CD4-positive, alpha-beta T cell treated with Interleukin-12 subunit alpha and Interleukin-12 subunit beta, for 1 hour (primary cell): Measurements from ENCODE around the gene TRIM26.
"Not testable (repeated sequence)": the region's sequence is repeated elsewhere in the genome, so short reads cannot be mapped to it uniquely, and the experiment has no call there.

Experiments used
- DNase-seq: peaks from one replicate; pipeline ENCODE4 v3.0.0-alpha.2; 2020

Gene TRIM26

GRCh38 chr6:30169658-30170614 is 43.3 kb downstream of the TRIM26 start:
- peak; percentile 49 for DNase-seq

DNA sequence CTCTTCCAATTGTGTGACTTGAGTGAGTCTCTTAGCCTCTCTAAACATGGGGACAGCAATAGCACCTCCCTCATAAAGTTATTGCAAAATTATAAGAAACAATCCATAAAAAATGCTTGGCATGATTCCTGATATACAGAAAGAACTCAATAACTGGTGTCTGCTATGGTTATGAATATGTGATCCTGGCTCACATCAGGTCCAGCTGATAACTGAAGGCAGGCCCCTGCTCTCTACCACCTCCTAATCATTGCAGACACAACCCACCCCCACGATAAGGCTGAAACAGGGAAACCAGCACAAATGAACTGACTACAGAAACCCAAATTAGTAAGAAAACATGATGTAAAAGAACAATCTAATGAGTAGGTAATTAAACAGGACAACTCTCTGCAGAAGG is 44.5 kb downstream of the TRIM26 start:
- DNase-seq: no peak

GRCh38 chr6:30167101-30167500 is 46.1 kb downstream of the TRIM26 start:
- peak; percentile 11 for DNase-seq

GRCh38 chr6:30165238-30165637 is 48.0 kb downstream of the TRIM26 start:
- DNase-seq: not testable (repeated sequence)

DNA sequence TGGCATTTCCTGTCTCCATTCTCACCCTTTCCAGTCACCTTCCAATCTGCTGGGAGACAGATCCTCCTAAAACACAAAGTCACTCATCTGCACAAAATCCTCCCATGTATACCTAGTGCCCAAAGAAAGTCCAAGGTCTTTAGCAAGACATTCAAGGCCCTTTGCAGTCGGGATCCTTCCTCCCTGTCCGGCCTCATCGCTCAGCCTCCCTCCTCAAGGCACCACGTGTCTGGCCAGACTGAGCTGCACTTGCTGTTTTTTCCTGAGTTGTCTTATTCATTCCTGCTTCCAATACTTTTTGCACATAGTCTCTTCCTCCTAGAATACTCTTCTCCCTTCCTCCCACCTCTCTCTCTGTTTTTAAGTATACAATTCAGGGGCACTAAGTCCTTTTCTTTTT is 48.5 kb downstream of the TRIM26 start:
- no peak for DNase-seq

DNA sequence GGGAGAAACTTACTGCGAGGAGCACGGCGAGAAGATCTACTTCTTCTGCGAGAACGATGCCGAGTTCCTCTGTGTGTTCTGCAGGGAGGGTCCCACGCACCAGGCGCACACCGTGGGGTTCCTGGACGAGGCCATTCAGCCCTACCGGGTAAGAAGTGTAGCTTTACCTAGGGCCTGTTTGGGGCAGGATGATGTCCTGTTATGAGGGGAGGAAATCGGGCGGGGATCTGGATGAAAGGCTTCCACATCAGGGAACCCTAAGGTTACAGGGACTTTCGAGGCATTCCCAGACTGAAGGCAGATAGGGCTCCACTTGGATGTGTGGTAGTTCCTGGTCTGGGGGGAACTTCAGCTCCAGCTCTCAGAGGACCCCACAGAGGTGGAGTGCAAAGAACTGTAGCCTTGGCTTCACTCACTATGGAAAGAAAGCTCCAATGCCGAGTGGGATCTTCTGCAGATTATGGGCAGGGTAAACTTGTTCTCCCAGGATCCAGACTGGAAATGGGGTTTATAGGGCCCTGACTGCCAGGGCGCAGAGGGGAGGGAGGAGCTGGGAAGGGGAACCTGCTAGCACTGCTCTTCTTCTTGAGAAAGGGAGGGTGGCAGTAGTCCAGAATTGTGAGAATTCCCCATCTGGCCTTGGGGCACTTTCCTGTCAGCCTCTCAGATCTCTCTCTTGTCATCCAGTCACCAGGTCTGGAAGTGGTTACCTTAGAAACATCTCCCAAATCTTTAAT is 49.1 kb downstream of the TRIM26 start:
- DNase-seq: no peak

DNA sequence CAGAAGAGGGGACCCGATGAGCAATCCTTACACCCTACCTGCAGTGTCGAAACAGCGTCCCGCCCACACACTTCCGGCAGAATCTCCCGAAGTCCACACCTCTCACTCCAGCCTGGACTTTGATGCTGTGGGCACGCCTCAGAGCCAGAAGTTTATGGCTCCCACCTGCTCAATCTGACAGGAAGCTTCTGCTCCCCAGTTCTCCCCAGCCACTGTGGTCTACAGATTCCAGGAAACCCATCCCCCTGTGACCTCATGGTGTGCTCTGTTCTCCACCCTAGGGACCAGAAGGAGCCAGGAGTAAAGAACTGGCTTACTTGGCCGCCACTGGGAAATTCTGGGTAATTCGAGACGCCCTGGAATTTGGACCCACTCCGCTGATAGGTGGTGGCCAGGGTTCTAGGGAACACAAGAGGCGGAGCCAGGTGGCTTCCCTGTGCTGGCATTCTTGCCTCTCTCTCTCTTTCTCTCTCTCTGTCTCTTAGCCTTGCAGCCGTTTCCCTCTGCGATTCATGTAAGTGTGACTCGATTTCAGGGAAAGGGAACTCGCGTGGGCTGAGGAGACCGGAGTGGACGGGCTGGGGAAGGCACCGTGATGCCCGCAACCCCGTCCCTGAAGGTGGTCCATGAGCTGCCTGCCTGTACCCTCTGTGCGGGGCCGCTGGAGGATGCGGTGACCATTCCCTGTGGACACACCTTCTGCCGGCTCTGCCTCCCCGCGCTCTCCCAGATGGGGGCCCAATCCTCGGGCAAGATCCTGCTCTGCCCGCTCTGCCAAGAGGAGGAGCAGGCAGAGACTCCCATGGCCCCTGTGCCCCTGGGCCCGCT is 49.9 kb downstream of the TRIM26 start, which contains the start of gene TRIM15:
TRIM15 (plus strand) TSS at position 457 of the 828 bp plus-strand sequence; CDS start at position 596, 139 bp downstream.
- peak; percentile 14 for DNase-seq

GRCh38 chr6:30162265-30163089 is 50.7 kb downstream of the TRIM26 start:
- no peak for DNase-seq

GRCh38 chr6:30160785-30161531 is 52.2 kb downstream of the TRIM26 start, which contains the start of gene TRIM10:
TSS of gene TRIM10 (minus strand) at chr6:30161211. CDS start at chr6:30160858, 353 bp downstream.
- no peak for DNase-seq

DNA sequence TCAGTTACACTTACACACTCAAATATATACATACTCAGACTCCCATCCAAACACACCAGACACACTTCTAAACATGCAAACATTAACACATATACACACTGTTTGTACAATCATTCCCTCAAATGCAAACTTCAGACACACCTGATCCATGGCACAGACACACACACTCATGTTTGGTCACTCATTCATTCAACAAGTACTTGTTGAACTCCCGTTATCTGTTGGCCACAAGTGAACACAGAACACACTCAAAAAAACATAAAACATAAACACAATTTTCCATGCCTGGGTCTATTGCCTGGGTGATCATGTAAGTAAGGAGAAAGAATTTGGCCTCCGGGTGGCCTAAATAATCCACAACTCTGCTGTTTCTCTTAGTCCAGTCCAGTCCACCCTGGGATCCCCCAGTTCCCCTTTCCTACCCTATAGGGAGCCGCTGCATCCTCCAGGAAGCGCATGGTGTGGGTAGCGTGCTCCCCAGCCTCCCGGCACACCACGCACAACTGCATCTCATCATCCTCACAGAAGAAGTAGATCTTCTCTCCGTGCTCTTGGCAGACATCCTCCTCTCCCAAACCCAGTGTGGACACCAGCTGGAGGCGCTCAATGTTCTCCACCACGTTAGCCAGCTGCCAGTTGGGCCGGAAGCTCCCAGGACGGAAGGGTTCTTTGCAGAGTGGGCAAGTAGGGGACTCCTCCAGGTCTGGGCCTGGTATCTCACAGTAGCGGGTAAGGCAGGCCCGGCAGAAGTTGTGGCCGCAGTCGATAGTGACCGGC is 53.0 kb downstream of the TRIM26 start:
- DNase-seq: no peak

GRCh38 chr6:30158475-30159040 is 54.6 kb downstream of the TRIM26 start:
- DNase-seq: no peak

DNA sequence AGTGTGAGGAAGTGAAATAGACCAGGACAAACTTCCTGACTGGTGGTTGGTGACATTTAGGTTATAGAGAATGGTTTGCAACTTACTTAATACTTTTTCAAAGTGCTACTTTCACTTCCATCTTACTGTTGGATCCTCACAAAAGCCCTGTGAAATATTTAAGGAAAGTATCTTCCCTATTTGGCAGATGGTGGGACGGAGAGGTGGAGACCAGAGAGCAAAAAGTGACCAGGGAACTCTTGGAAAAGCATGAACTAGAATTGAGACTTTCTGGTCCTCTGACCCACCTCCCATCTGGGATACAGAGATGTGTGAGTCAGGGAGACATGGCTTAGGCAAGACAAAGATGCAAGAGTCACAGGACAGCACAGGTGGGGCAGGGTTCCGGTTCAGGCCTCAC is 55.2 kb downstream of the TRIM26 start:
- DNase-seq: no peak

DNA sequence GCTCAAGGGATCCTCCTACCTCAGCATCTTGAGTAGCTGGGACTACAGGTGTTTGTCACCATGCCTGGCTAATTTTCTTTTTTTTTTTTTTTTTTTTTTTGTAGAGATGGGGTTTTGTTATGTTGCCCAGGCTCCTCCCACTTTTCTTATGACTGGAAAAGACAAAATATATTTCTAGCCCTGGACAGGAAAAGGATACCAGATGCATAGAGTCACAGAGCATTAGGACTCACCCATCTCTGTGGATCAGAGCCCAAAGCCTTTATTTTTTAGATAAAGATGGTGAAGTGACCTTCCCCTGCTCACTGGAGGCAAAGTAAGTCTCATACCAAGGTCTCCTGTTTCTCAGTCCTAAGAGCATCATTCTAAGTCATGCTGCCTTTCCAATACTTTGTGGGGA is 55.6 kb downstream of the TRIM26 start:
- no peak for DNase-seq

GRCh38 chr6:30156774-30157173 is 56.4 kb downstream of the TRIM26 start:
- no peak for DNase-seq

DNA sequence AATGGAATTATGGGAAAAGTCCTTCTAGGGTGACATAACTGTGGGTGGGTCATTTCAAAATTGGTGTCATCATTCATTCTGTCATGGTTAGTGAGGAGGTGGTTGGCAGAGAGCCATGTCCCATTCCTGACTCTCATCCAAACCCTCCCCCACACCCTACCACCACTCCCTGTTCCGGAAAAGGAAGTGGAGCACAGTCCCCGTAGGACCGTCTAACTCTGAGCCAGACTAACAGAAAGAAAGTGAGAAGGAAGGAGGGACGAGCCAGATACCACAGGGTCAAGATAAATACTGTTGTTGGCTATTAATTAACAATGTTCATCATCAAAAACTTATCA is 57.0 kb downstream of the TRIM26 start:
- DNase-seq: no peak

GRCh38 chr6:30155520-30156261 is 57.5 kb downstream of the TRIM26 start:
- no peak for DNase-seq

- DNase-seq: no peak
Observed at GRCh38 chr6:30154709-30155519, 58.3 kb downstream of the TRIM26 start.

- no peak for DNase-seq
Observed at GRCh38 chr6:30154061-30154460, 59.1 kb downstream of the TRIM26 start.
